ENCODE measurements around the gene NUMA1. TPM values are rescaled to one million over a fixed set of nuclear protein-coding genes. Genes with fewer than 3 reads are reported as not detected.

Gene NUMA1
- total and polyA plus RNA-seq, 2 of the 13 experiments (the other 11 are each of a cell fraction or from before 2014, with no cell fraction given) = 57.3 to 60.2 TPM

- TF ChIP-seq XRCC5 (optimal IDR thresholded peaks at IDR 0.05; ENCODE audit: low read length) (peak; percentile 47), ZNF616 (CRISPR knock-in tag; IDR thresholded peaks at IDR 0.05; ENCODE audit: low read depth) (no peak), FOXP4 (CRISPR knock-in tag; IDR thresholded peaks at IDR 0.05) (peak; percentile 69), ARID5B (CRISPR knock-in tag; IDR thresholded peaks at IDR 0.05) (peak; percentile 55), RFX5 (IDR thresholded peaks at IDR 0.05; ENCODE audit: low read depth, low read length) (no peak), SIN3A (IDR thresholded peaks at IDR 0.05; ENCODE audit: borderline replicate concordance, low read depth, low read length) (0 out of 2 replicates have a peak, but pooled peaks have one; percentile 39), PITX1 (CRISPR knock-in tag; IDR thresholded peaks at IDR 0.05) (peak; percentile 68; the same call in 1 of the 2 replicates), SRSF4 (IDR thresholded peaks at IDR 0.05; ENCODE audit: low read depth, low read length, poor library complexity, severe bottlenecking) (no peak), TEAD3 (CRISPR knock-in tag; optimal IDR thresholded peaks at IDR 0.05; ENCODE audit: borderline replicate concordance) (peak; percentile 39), PHF20 (CRISPR knock-in tag; IDR thresholded peaks at IDR 0.05) (peak; percentile 4; the same call in 1 of the 2 replicates), SIX4 (CRISPR knock-in tag; IDR thresholded peaks at IDR 0.05) (0 out of 2 replicates have a peak, but pooled peaks have one; percentile 13), ZNF468 (CRISPR knock-in tag; IDR thresholded peaks at IDR 0.05) (no peak), RBM39 (IDR thresholded peaks at IDR 0.05; ENCODE audit: low read depth, low read length, poor library complexity, severe bottlenecking) (no peak), HMGXB3 (CRISPR knock-in tag; IDR thresholded peaks at IDR 0.05; ENCODE audit: borderline replicate concordance) (no peak)
Observed at GRCh38 chr11:72040491-72041363, 39.6 kb downstream of the NUMA1 start (continued).
